Esophagus squamous epithelium (tissue), 5 donors: Measurements from ENCODE around the gene NPTX1. TPM values are rescaled to one million over a fixed set of nuclear protein-coding genes. Genes with fewer than 3 reads are reported as not detected.

Source experiments
- DNase-seq: peaks from one replicate; lab custom pipeline; 2025; lab: John Stamatoyannopoulos, UW
- H3K27ac ChIP-seq, 4 donors: fragments of 200-600 bp; sonication (generic); one replicate each; pipeline ENCODE4 v1.5.1; 2016 to 2019; ENCODE audit warnings: mild to moderate bottlenecking in 1 of 4
- H3K27me3 ChIP-seq, 4 donors: fragments of 200-600 bp; sonication (generic); 1 replicate in 3 of 4; 2 replicates in 1 of 4; pipeline versions ENCODE4 v1.5.1 to v1.6.0; 2017 to 2021; ENCODE audit warnings: antibody characterized with exemption in 1 of 4
- H3K36me3 ChIP-seq, 3 donors: fragments of 200-600 bp; sonication (generic); one replicate each; pipeline ENCODE4 v1.5.1; 2016 to 2019
- H3K4me1 ChIP-seq, 3 donors: fragments of 200-600 bp; sonication (generic); one replicate each; pipeline ENCODE4 v1.5.1; 2017 to 2019
- H3K4me3 ChIP-seq, 4 donors: fragments of 200-600 bp; sonication (generic); 1 replicate in 3 of 4; 2 replicates in 1 of 4; pipeline ENCODE4 v1.5.1; 2016 to 2019; ENCODE audit warnings: mild to moderate bottlenecking in 2 of 4, moderate library complexity in 1 of 4
- H3K9me3 ChIP-seq, 3 donors: fragments of 200-600 bp; sonication (generic); one replicate each; pipeline ENCODE4 v1.5.1; 2016 to 2019
- POLR2A ChIP-seq, 4 donors: fragments of 450-650 bp; IDR thresholded peaks; one replicate each; pipeline ENCODE4 v1.6.1; 2017; ENCODE audit warnings: antibody characterized with exemption in 4 of 4, mild to moderate bottlenecking in 4 of 4, moderate library complexity in 3 of 4
- WGBS, 2 donors: methylation state at CpG; one replicate each; pipeline ENCODE4 v1.1.5; 2018; 5-methylcytosine and 5-hydroxymethylcytosine counted together
- intact Hi-C: fragments of 100-400 bp; cut with DNase I; formaldehyde crosslinking; loops from one replicate; pipeline ENCODE4 v1.15.0; 2022
- total RNA-seq, 4 donors: library from RNA; depleted of rRNA; stranded (reverse); fragments of >200 nt; gene quantifications; one replicate each; pipeline ENCODE4 v1.1.0, GENCODE V29; 2016
- TF ChIP-seq, protein P1 (sequence below), 6 experiments: fragments of 450-650 bp in 4 of 6; fragments of 200-600 bp in 2 of 6; sonication (generic) in 2 of 6; IDR thresholded peaks; one replicate each; pipeline ENCODE4 v1.5.1; 2016 to 2019; ENCODE audit warnings: antibody characterized with exemption in 6 of 6, mild to moderate bottlenecking in 4 of 6, moderate library complexity in 4 of 6
- donor health status: DM: yes; HTN: yes; CAD: no.

NPTX1 gene, protein sequence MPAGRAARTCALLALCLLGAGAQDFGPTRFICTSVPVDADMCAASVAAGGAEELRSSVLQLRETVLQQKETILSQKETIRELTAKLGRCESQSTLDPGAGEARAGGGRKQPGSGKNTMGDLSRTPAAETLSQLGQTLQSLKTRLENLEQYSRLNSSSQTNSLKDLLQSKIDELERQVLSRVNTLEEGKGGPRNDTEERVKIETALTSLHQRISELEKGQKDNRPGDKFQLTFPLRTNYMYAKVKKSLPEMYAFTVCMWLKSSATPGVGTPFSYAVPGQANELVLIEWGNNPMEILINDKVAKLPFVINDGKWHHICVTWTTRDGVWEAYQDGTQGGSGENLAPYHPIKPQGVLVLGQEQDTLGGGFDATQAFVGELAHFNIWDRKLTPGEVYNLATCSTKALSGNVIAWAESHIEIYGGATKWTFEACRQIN
- total RNA-seq, result under 1 TPM in 2 of 4 donors, not detected in 2; under 0.01 to 0.15 TPM

DNA sequence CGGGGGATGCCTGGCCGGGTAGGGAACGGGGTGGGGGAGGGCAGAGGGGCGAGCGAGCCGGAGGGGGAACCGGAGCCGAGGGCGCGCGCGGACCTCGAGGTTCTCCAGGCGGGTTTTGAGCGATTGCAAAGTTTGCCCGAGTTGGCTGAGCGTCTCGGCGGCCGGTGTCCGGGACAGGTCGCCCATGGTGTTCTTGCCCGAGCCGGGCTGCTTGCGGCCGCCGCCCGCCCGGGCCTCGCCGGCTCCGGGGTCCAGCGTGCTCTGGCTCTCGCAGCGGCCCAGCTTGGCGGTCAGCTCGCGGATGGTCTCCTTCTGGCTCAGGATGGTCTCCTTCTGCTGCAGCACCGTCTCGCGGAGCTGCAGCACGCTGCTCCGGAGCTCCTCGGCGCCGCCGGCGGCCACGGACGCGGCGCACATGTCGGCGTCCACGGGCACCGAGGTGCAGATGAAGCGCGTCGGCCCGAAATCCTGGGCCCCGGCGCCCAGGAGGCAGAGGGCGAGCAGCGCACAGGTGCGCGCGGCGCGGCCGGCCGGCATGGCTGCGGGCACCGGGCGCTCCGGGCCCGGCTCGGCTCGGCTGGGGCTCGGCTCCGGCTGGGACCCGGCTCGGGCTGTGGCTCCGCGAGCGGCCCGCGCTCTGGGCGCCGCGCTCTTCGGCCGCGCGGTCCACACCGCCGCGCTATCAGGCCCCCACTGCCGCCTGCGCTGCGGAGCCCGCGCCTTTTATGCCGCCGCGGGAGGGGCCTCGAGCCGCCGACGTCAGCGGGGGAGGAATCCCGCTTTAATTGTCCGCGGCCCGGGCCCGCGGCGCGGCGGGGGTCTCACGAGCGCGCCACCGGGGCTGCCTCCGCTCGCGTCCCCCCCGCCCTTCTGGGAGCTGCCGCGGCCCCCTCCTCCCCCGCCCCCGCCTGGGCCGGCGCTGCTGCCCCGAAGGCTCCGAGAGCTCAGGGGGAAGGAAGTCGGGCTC is at the start of gene NPTX1:
Gene NPTX1, minus strand, starts transcription at position 698 of the 967 bp plus-strand sequence. Its CDS starts 161 bp downstream, at position 537.
- no peak within 1 kb of the TSS for H3K27ac ChIP-seq
- no peaks in the 10 kb centered on the region for H3K36me3 ChIP-seq
- peak within 1 kb of the TSS in 3 of 4 donors; percentile 14 to 61 (median 41) for H3K4me3 ChIP-seq
- 0 to 5% methylated on average over 10 of the region's 136 CpGs for WGBS, 2 donors
- H3K9me3 ChIP-seq, result no peaks in the 10 kb centered on the region
- peaks cover 40 to 100% (median 43%) of the 10 kb centered on the region in 4 donors for H3K27me3 ChIP-seq
- no peak for DNase-seq
- intact Hi-C loops, result no loop called here
- H3K4me1 ChIP-seq, result peaks cover 27 to 53% (median 43%) of the 10 kb centered on the region in 3 donors
- no peak for TF ChIP-seq POLR2A (IDR thresholded peaks at IDR 0.05)
- TF ChIP-seq, protein P1, sequence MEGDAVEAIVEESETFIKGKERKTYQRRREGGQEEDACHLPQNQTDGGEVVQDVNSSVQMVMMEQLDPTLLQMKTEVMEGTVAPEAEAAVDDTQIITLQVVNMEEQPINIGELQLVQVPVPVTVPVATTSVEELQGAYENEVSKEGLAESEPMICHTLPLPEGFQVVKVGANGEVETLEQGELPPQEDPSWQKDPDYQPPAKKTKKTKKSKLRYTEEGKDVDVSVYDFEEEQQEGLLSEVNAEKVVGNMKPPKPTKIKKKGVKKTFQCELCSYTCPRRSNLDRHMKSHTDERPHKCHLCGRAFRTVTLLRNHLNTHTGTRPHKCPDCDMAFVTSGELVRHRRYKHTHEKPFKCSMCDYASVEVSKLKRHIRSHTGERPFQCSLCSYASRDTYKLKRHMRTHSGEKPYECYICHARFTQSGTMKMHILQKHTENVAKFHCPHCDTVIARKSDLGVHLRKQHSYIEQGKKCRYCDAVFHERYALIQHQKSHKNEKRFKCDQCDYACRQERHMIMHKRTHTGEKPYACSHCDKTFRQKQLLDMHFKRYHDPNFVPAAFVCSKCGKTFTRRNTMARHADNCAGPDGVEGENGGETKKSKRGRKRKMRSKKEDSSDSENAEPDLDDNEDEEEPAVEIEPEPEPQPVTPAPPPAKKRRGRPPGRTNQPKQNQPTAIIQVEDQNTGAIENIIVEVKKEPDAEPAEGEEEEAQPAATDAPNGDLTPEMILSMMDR (IDR thresholded peaks at IDR 0.05), result no peak

DNA sequence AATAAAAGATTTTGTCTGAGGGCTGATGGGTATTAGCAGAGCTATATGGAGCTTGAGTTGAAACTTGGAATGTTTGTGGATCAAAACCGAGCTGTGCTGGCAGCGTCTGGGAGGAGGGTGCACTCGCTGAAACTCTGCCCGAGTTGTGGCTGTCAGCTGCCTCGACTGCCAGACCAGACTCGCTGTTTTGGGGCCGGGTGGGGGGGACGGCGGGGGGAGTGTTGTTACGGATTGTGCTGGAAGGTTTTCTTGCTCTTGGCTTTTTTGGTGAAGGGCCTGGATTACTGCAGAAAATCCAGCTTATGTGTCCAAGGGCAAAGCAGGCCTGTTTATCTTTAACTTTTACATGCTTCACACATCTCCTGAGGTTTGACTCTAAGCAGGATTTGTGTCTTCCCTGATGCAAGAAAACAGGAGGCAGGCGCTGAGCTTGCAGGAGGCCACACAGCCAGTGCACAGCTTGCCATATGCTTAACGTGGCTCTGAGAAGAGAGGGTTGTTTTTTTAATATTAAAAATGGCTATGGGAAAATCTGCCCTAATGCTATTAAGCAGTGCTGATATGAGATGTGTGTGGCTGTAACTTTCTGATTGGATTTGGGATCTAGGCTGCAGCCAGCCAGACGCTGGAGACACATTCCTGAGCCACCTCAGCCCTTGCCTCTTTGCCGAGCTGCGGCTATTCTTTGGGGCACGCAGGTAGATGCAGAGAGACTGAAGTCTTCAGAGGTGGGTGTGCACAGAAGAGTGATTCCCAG is 47.7 kb upstream of the NPTX1 start:
- TF ChIP-seq, protein P1 (IDR thresholded peaks at IDR 0.05), result no peak
- no peak for TF ChIP-seq POLR2A (IDR thresholded peaks at IDR 0.05)
- Histone ChIP-seq H3K27ac (no peak overlapping the region), H3K36me3 (no peaks in the 10 kb centered on the region), H3K4me3 (no peak overlapping the region), H3K9me3 (no peaks in the 10 kb centered on the region), H3K4me1 (no peaks in the 10 kb centered on the region), H3K27me3 (peaks cover 0 to 65% (median 0%) of the 10 kb centered on the region in 4 donors)
- DNase-seq, result no peak
- 41 to 56% methylated on average over 8 to 9 of the region's 16 CpGs for WGBS, 2 donors
- intact Hi-C loops, result no loop called here

DNA sequence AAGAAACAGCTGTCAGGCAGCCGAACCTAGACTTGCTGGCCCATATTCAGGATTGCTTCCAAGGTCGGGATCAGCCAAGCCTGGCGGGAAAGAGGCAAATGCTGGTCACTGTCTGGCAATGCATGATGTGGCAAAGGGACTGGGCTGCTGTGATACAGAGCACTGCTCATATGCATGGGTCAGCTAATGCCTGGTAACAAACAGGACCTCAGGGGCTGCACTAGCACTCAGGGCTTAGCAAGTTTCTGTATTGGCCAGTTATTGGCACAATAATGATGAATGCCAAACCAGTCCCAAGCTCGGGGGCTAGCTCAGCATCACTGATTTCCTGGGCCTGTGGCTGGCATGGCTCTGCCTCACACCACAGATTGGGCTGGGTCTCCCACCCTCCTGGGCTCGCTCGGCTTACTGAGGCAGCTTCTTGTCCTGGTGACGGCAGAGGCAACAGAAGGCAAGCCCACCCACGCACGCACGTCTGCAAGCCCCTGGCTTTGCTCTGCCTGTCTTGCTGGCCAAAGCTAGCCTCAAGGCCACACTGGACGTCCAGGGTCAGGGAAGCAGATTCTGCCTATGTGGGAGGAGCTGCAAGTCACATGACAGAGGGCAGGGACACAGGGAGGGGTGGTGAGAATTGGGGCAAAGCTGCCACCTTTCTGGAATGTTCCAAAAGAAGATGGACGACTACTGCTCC is 46.8 kb upstream of the NPTX1 start:
- Histone ChIP-seq H3K27ac (no peak overlapping the region), H3K36me3 (no peaks in the 10 kb centered on the region), H3K9me3 (no peaks in the 10 kb centered on the region), H3K27me3 (peaks cover 0 to 55% (median 0%) of the 10 kb centered on the region in 4 donors), H3K4me1 (no peaks in the 10 kb centered on the region), H3K4me3 (no peak overlapping the region)
- WGBS, 2 donors, result 79 to 81% methylated on average over 4 to 12 of the region's 12 CpGs
- intact Hi-C loops, result no loop called here
- DNase-seq, result no peak
- TF ChIP-seq POLR2A (IDR thresholded peaks at IDR 0.05), result no peak
- TF ChIP-seq, protein P1 (IDR thresholded peaks at IDR 0.05), result no peak

DNA sequence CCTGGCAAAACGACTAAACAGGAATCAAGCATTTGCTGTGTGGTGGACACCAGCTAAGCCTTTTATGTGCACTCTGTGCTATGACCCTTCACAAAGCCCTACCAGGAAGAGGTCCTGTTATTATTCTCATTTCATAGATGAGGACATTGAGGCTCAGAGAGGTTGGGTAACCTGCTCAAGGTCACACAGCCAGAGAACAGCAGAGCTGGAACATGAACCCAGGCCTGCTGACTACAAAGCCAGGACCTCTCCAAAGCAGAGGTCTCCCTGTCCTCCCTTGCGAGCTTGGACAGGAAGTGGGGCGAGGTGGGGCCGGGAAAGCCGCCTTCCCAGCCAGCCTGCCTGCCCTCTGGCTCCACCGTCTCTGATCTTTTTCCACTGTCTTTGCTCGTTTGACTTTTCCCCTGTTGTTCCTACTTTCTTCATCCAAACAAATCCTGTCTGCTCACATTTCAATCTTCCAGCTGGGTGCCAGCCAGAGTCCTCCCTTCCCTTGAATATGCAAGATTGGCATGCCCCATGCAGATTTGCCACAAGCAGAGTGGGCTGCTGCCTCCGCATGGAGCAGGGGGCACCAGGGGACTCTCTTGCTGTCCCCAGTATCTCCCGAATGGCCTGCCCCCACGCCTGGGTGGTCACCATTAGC is 44.5 kb upstream of the NPTX1 start:
- 21 to 30% methylated on average over 6 to 7 of the region's 10 CpGs for WGBS, 2 donors
- Histone ChIP-seq H3K27me3 (peaks cover 0 to 49% (median 0%) of the 10 kb centered on the region in 4 donors), H3K4me3 (no peak overlapping the region), H3K9me3 (no peaks in the 10 kb centered on the region), H3K36me3 (no peaks in the 10 kb centered on the region), H3K4me1 (no peaks in the 10 kb centered on the region), H3K27ac (no peak overlapping the region)
- TF ChIP-seq POLR2A (IDR thresholded peaks at IDR 0.05), result no peak
- TF ChIP-seq, protein P1 (IDR thresholded peaks at IDR 0.05), result no peak
- DNase-seq, result no peak
- intact Hi-C loops, result no loop called here
